PFSK-1 (cell line): Measurements from ENCODE around the gene DPCD.

ENCODE experiments used
- TAF1 ChIP-seq: IDR thresholded peaks from 2 replicates; pipeline ENCODE4 v1.6.1; 2012; ENCODE audit warnings: low read length, control low read depth, borderline replicate concordance; ENCODE audit not compliant: insufficient read depth
- TF ChIP-seq, protein P1 (sequence below), 2 experiments: IDR thresholded peaks; 2 replicates each; pipeline versions ENCODE4 v1.6.1 to v1.8.0; 2011 to 2012; ENCODE audit warnings: low read depth in 2 of 2, low read length in 2 of 2, control low read depth in 1 of 2, inconsistent platforms in 1 of 2, mild to moderate bottlenecking in 1 of 2, moderate library complexity in 1 of 2; ENCODE audit not compliant: insufficient read depth in 1 of 2

- no peak for TF ChIP-seq TAF1
- TF ChIP-seq, protein P1, sequence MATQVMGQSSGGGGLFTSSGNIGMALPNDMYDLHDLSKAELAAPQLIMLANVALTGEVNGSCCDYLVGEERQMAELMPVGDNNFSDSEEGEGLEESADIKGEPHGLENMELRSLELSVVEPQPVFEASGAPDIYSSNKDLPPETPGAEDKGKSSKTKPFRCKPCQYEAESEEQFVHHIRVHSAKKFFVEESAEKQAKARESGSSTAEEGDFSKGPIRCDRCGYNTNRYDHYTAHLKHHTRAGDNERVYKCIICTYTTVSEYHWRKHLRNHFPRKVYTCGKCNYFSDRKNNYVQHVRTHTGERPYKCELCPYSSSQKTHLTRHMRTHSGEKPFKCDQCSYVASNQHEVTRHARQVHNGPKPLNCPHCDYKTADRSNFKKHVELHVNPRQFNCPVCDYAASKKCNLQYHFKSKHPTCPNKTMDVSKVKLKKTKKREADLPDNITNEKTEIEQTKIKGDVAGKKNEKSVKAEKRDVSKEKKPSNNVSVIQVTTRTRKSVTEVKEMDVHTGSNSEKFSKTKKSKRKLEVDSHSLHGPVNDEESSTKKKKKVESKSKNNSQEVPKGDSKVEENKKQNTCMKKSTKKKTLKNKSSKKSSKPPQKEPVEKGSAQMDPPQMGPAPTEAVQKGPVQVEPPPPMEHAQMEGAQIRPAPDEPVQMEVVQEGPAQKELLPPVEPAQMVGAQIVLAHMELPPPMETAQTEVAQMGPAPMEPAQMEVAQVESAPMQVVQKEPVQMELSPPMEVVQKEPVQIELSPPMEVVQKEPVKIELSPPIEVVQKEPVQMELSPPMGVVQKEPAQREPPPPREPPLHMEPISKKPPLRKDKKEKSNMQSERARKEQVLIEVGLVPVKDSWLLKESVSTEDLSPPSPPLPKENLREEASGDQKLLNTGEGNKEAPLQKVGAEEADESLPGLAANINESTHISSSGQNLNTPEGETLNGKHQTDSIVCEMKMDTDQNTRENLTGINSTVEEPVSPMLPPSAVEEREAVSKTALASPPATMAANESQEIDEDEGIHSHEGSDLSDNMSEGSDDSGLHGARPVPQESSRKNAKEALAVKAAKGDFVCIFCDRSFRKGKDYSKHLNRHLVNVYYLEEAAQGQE (IDR thresholded peaks at IDR 0.05; ENCODE audit: insufficient read depth in 1 of 2, low read depth in 2 of 2, low read length in 2 of 2) = no peak
Observed at GRCh38 chr10:101631821-101632475, 43.8 kb downstream of the DPCD start.
